ENCODE results near the gene UNC93A.

DNA sequence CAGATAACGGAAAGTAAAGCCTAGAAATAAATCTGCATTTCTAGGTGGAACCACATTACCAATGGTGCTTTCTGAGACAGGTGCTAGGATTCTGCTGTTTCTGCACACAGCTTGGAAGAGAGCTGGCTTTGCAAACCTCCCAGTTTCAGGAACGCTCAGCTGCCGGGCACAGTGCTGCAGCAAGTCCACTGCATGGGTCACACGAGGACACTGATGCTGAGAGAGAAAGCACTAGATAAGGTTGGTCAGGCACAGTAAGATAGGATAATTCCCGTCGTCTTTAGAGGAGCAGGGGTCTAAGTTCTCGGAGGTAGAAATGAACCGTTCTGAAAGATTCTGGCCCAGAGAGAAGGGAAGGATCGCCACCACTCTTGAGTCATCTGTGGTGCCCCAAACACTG is 11.0 kb downstream of the UNC93A start:
- TF ChIP-seq, protein P1, sequence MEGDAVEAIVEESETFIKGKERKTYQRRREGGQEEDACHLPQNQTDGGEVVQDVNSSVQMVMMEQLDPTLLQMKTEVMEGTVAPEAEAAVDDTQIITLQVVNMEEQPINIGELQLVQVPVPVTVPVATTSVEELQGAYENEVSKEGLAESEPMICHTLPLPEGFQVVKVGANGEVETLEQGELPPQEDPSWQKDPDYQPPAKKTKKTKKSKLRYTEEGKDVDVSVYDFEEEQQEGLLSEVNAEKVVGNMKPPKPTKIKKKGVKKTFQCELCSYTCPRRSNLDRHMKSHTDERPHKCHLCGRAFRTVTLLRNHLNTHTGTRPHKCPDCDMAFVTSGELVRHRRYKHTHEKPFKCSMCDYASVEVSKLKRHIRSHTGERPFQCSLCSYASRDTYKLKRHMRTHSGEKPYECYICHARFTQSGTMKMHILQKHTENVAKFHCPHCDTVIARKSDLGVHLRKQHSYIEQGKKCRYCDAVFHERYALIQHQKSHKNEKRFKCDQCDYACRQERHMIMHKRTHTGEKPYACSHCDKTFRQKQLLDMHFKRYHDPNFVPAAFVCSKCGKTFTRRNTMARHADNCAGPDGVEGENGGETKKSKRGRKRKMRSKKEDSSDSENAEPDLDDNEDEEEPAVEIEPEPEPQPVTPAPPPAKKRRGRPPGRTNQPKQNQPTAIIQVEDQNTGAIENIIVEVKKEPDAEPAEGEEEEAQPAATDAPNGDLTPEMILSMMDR (IDR thresholded peaks at IDR 0.05): no peak
- TF ChIP-seq EZH2 (IDR thresholded peaks at IDR 0.05; ENCODE audit: borderline replicate concordance, insufficient read depth, low read depth, low read length, poor library complexity, severe bottlenecking): no peak

Data from B cell (primary cell).